Liver (tissue), 3 donors: Measurements from ENCODE around the gene ZNF770.

Source experiments
- EGR1 ChIP-seq, 2 donors: IDR thresholded peaks; 2 replicates each; pipeline ENCODE4 v1.6.1; 2016 to 2018; ENCODE audit warnings: antibody characterized with exemption in 2 of 2, low read depth in 2 of 2
- HNF4G ChIP-seq: IDR thresholded peaks from 2 replicates; pipeline ENCODE4 v1.6.1; 2016; ENCODE audit warnings: antibody characterized with exemption
- JUND ChIP-seq, 2 donors: IDR thresholded peaks; 2 replicates each; pipeline ENCODE4 v1.6.1; 2016; ENCODE audit warnings: antibody characterized with exemption in 2 of 2
- SP1 ChIP-seq: IDR thresholded peaks from 2 replicates; pipeline ENCODE4 v1.6.1; 2018; ENCODE audit warnings: antibody characterized with exemption, mild to moderate bottlenecking
- TAF1 ChIP-seq: conservative IDR thresholded peaks from 2 replicates; pipeline ENCODE4 v1.6.1; 2016; ENCODE audit warnings: antibody characterized with exemption, mild to moderate bottlenecking
- TF ChIP-seq, protein P1 (sequence below): IDR thresholded peaks from 2 replicates; pipeline ENCODE4 v1.6.1; 2016; ENCODE audit warnings: antibody characterized with exemption
- TF ChIP-seq, protein P2 (sequence below): fragments of 150-350 bp; IDR thresholded peaks from 2 replicates; pipeline ENCODE4 v1.5.1; 2017; ENCODE audit warnings: improper control_type of control experiment, low read depth, low read length; ENCODE audit not compliant: missing input control
- TF ChIP-seq, protein P3 (sequence below): IDR thresholded peaks from 2 replicates; pipeline ENCODE4 v1.6.1; 2016; ENCODE audit warnings: antibody characterized with exemption, mild to moderate bottlenecking
- TF ChIP-seq, protein P4 (sequence below): IDR thresholded peaks from 2 replicates; pipeline ENCODE4 v1.6.1; 2016; ENCODE audit warnings: antibody characterized with exemption
- donor health status: healthy.
- donor health status: healthy.

DNA sequence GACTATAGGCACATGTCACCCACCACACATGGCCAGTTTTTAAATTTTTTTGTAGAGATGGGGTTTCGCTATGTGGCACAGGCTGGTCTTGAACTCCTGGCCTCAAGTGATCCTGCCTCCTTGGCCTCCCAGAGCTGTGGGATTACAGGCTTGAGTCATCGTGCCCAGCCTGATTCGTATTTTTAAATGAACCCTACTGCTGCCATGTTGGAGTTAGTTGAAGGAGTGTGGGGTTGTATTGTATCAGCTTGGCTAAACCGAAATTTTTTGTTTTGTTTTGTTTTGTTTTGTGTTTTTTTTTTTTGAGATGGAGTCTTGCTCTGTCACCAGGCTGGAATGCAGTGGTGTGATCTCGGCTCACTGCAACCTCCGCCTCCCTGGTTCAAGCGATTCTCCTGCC lies 11.8 kb upstream of the ZNF770 start:
- TF ChIP-seq, protein P1, sequence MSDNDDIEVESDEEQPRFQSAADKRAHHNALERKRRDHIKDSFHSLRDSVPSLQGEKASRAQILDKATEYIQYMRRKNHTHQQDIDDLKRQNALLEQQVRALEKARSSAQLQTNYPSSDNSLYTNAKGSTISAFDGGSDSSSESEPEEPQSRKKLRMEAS: no peak
- TF ChIP-seq HNF4G: no peak
- TF ChIP-seq, protein P2, sequence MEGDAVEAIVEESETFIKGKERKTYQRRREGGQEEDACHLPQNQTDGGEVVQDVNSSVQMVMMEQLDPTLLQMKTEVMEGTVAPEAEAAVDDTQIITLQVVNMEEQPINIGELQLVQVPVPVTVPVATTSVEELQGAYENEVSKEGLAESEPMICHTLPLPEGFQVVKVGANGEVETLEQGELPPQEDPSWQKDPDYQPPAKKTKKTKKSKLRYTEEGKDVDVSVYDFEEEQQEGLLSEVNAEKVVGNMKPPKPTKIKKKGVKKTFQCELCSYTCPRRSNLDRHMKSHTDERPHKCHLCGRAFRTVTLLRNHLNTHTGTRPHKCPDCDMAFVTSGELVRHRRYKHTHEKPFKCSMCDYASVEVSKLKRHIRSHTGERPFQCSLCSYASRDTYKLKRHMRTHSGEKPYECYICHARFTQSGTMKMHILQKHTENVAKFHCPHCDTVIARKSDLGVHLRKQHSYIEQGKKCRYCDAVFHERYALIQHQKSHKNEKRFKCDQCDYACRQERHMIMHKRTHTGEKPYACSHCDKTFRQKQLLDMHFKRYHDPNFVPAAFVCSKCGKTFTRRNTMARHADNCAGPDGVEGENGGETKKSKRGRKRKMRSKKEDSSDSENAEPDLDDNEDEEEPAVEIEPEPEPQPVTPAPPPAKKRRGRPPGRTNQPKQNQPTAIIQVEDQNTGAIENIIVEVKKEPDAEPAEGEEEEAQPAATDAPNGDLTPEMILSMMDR: no peak
- TF ChIP-seq TAF1: no peak
- TF ChIP-seq, protein P3, sequence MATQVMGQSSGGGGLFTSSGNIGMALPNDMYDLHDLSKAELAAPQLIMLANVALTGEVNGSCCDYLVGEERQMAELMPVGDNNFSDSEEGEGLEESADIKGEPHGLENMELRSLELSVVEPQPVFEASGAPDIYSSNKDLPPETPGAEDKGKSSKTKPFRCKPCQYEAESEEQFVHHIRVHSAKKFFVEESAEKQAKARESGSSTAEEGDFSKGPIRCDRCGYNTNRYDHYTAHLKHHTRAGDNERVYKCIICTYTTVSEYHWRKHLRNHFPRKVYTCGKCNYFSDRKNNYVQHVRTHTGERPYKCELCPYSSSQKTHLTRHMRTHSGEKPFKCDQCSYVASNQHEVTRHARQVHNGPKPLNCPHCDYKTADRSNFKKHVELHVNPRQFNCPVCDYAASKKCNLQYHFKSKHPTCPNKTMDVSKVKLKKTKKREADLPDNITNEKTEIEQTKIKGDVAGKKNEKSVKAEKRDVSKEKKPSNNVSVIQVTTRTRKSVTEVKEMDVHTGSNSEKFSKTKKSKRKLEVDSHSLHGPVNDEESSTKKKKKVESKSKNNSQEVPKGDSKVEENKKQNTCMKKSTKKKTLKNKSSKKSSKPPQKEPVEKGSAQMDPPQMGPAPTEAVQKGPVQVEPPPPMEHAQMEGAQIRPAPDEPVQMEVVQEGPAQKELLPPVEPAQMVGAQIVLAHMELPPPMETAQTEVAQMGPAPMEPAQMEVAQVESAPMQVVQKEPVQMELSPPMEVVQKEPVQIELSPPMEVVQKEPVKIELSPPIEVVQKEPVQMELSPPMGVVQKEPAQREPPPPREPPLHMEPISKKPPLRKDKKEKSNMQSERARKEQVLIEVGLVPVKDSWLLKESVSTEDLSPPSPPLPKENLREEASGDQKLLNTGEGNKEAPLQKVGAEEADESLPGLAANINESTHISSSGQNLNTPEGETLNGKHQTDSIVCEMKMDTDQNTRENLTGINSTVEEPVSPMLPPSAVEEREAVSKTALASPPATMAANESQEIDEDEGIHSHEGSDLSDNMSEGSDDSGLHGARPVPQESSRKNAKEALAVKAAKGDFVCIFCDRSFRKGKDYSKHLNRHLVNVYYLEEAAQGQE: no peak
- TF ChIP-seq JUND (IDR thresholded peaks at IDR 0.05): no peak
- TF ChIP-seq, protein P4, sequence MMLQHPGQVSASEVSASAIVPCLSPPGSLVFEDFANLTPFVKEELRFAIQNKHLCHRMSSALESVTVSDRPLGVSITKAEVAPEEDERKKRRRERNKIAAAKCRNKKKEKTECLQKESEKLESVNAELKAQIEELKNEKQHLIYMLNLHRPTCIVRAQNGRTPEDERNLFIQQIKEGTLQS: no peak
- TF ChIP-seq EGR1 (IDR thresholded peaks at IDR 0.05; ENCODE audit: low read depth in 2 of 2): no peak
- no peak for TF ChIP-seq SP1
